ENCODE data around the gene WWOX.

- TF ChIP-seq CTCF (IDR thresholded peaks at IDR 0.05) (no peak), POLR2A (IDR thresholded peaks at IDR 0.05) (no peak), POLR2AphosphoS5 (IDR thresholded peaks at IDR 0.05) (no peak), EP300 (IDR thresholded peaks at IDR 0.05) (no peak)
These were observed 334.9 kb downstream of the WWOX start for GRCh38 chr16:78434401-78434800.

Measured in gastroesophageal sphincter (tissue), 3 donors.